NCI-H1105 (cell line): ENCODE data around the gene MTPN.

Source experiments
- DNase-seq: peaks from one replicate; lab custom pipeline; 2025; lab: John Stamatoyannopoulos, UW

Gene MTPN

GRCh38 chr7:135977007-135977741, at the start of gene MTPN:
MTPN (minus strand) TSS chr7:135977359; CDS start chr7:135977100, 259 bp downstream.
- DNase-seq = peak; percentile 98

GRCh38 chr7:136026209-136026608, 49.0 kb upstream of the MTPN start:
- no peak for DNase-seq

- peak; percentile 75 for DNase-seq
These were observed 46.1 kb upstream of the MTPN start for GRCh38 chr7:136023134-136023869.

- no peak for DNase-seq
These were observed 43.4 kb upstream of the MTPN start for GRCh38 chr7:136020556-136020955.

- no peak for DNase-seq
These were observed 40.9 kb upstream of the MTPN start for GRCh38 chr7:136018104-136018503.

- DNase-seq = no peak
These were observed 39.7 kb upstream of the MTPN start for GRCh38 chr7:136016649-136017395.

GRCh38 chr7:136015638-136016037, 38.5 kb upstream of the MTPN start:
- no peak for DNase-seq

GRCh38 chr7:136014659-136015058, 37.5 kb upstream of the MTPN start:
- DNase-seq = no peak

- DNase-seq = no peak
These were observed 35.1 kb upstream of the MTPN start for GRCh38 chr7:136012238-136012637.

- peak; percentile 54 for DNase-seq
These were observed 32.4 kb upstream of the MTPN start for GRCh38 chr7:136009488-136010079.

GRCh38 chr7:136006208-136006607, 29.0 kb upstream of the MTPN start:
- no peak for DNase-seq

GRCh38 chr7:136004083-136004482, 26.9 kb upstream of the MTPN start:
- no peak for DNase-seq

GRCh38 chr7:136002802-136003201, 25.6 kb upstream of the MTPN start:
- DNase-seq = no peak

GRCh38 chr7:136000288-136000913, 23.2 kb upstream of the MTPN start:
- no peak for DNase-seq

- no peak for DNase-seq
These were observed 20.9 kb upstream of the MTPN start for GRCh38 chr7:135998081-135998480.

GRCh38 chr7:135995748-135996147, 18.6 kb upstream of the MTPN start:
- DNase-seq = no peak

GRCh38 chr7:135994466-135995205, 17.5 kb upstream of the MTPN start:
- DNase-seq = no peak

GRCh38 chr7:135993950-135994349, 16.8 kb upstream of the MTPN start:
- DNase-seq = no peak

- DNase-seq = no peak
These were observed 14.7 kb upstream of the MTPN start for GRCh38 chr7:135991906-135992305.

- no peak for DNase-seq
These were observed 14.2 kb upstream of the MTPN start for GRCh38 chr7:135991322-135991721.

- no peak for DNase-seq
These were observed 13.1 kb upstream of the MTPN start for GRCh38 chr7:135990258-135990657.
